Measurements from ENCODE around the gene LDHA.

DNA sequence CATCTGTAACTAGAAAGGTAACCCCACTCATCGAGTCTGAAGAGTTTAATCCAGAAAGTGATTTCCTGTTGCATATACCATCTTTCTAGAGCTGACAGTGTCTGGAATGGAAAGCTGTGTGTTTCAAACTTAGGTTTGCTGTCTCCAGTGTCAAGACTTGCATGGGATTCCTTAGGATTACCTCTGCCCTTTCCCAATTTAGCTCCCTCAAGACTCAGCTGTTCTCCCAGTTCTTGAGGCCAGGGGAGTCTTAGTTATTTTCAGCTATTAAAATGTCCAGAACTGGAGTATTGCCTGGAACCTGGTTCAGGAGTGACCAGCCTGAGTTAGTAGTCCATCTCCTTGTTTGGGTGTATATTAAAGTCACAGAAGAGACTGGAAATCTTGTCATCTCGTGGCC is 25.0 kb upstream of the LDHA start:
- TF ChIP-seq POLR2AphosphoS5 (IDR thresholded peaks at IDR 0.05; ENCODE audit: borderline replicate concordance, low read depth, low read length) (no peak), FOXP2 (optimal IDR thresholded peaks at IDR 0.05; ENCODE audit: control extremely low read depth, extremely low read length, insufficient read depth) (no peak)

Measured in SK-N-MC (cell line).